ENCODE data around the gene ARPC5. TPM values are rescaled to one million over a fixed set of nuclear protein-coding genes. Genes with fewer than 3 reads are reported as not detected.
A peak's percentile ranks its signal among the peaks of the same experiment; 100 is the strongest.

The ARPC5 gene
- total and polyA plus RNA-seq, 10 of the 15 experiments (the other 5 are each of a cell fraction or from before 2014, with no cell fraction given), result 238 to 784 (median 309) TPM

- TF ChIP-seq USF2 (IDR thresholded peaks at IDR 0.05; ENCODE audit: borderline replicate concordance, low read depth, low read length), result peak; percentile 88
- TF ChIP-seq NFYB (IDR thresholded peaks at IDR 0.05; ENCODE audit: insufficient read depth, low read depth, low read length), result no peak
- no peak for TF ChIP-seq SUPT20H (IDR thresholded peaks at IDR 0.05; ENCODE audit: borderline replicate concordance, control insufficient read depth, low read depth, low read length)
- no peak for TF ChIP-seq SKIL (IDR thresholded peaks at IDR 0.05; ENCODE audit: low read depth, poor library complexity, severe bottlenecking)
- TF ChIP-seq RAD51 (IDR thresholded peaks at IDR 0.05), result peak; percentile 98
- no peak for TF ChIP-seq TCF3 (IDR thresholded peaks at IDR 0.05; ENCODE audit: borderline replicate concordance, insufficient read depth, low read depth, low read length)
- TF ChIP-seq, protein P1, sequence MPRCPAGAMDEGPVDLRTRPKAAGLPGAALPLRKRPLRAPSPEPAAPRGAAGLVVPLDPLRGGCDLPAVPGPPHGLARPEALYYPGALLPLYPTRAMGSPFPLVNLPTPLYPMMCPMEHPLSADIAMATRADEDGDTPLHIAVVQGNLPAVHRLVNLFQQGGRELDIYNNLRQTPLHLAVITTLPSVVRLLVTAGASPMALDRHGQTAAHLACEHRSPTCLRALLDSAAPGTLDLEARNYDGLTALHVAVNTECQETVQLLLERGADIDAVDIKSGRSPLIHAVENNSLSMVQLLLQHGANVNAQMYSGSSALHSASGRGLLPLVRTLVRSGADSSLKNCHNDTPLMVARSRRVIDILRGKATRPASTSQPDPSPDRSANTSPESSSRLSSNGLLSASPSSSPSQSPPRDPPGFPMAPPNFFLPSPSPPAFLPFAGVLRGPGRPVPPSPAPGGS (IDR thresholded peaks at IDR 0.05; ENCODE audit: borderline replicate concordance, insufficient read depth, low read depth, low read length, poor library complexity, severe bottlenecking), result no peak
- no peak; the same call in 1 of the 2 replicates for TF ChIP-seq TBL1XR1 (IDR thresholded peaks at IDR 0.05; ENCODE audit: low read depth, low read length)
- no peak for TF ChIP-seq HSF1 (IDR thresholded peaks at IDR 0.05; ENCODE audit: low read depth, low read length)
- TF ChIP-seq ZNF217 (IDR thresholded peaks at IDR 0.05), result no peak
- TF ChIP-seq, protein P2, sequence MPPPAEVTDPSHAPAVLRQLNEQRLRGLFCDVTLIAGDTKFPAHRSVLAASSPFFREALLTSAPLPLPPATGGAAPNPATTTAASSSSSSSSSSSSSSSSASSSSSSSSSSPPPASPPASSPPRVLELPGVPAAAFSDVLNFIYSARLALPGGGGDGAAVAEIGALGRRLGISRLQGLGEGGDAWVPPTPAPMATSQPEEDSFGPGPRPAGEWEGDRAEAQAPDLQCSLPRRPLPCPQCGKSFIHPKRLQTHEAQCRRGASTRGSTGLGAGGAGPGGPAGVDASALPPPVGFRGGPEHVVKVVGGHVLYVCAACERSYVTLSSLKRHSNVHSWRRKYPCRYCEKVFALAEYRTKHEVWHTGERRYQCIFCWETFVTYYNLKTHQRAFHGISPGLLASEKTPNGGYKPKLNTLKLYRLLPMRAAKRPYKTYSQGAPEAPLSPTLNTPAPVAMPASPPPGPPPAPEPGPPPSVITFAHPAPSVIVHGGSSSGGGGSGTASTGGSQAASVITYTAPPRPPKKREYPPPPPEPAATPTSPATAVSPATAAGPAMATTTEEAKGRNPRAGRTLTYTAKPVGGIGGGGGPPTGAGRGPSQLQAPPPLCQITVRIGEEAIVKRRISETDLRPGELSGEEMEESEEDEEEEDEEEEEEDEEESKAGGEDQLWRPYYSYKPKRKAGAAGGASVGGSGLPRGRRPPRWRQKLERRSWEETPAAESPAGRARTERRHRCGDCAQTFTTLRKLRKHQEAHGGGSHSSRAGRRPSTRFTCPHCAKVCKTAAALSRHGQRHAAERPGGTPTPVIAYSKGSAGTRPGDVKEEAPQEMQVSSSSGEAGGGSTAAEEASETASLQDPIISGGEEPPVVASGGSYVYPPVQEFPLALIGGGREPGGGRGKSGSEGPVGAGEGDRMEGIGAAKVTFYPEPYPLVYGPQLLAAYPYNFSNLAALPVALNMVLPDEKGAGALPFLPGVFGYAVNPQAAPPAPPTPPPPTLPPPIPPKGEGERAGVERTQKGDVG (CRISPR knock-in tag; IDR thresholded peaks at IDR 0.05), result peak; percentile 82; the same call in 1 of the 2 replicates
- no peak for TF ChIP-seq MYC (IDR thresholded peaks at IDR 0.05; ENCODE audit: insufficient read depth, insufficient read length, insufficient replicate concordance, low read length, severe bottlenecking)
- peak; percentile 85 for TF ChIP-seq GATAD2B (conservative IDR thresholded peaks at IDR 0.05; ENCODE audit: low read depth)
- TF ChIP-seq USF1 (IDR thresholded peaks at IDR 0.05; ENCODE audit: borderline replicate concordance, extremely low read length, insufficient read depth, low read depth, low read length), result peak; percentile 91
These were observed at the start of gene ARPC5 (continued) for GRCh38 chr1:183635606-183636333.

Data from GM12878 (cell line).